Activated CD8-positive, alpha-beta T cell treated with anti-CD3 and anti-CD28 coated beads for 36 hours (primary cell): ENCODE data around the gene SBF2. TPM values are rescaled to one million over a fixed set of nuclear protein-coding genes. Genes with fewer than 3 reads are reported as not detected.

ENCODE experiments used
- ATAC-seq: fragments of 200-7000 bp; cut with Tn5 transposase; one replicate; pipeline ENCODE4 v1.10.0; 2021; ENCODE audit warnings: mild to moderate bottlenecking, moderate library complexity
- CTCF ChIA-PET: fragments of 350-600 bp; sonication (Branson Sonifier 250); formaldehyde crosslinking; loops from one replicate; lab custom pipeline; 2021; ENCODE audit warnings: antibody characterized with exemption; lab: Charles Lee
- POLR2A ChIA-PET: fragments of 350-600 bp; sonication (Branson Sonifier 250); formaldehyde crosslinking; loops from one replicate; lab custom pipeline; 2021; ENCODE audit warnings: antibody characterized with exemption; lab: Charles Lee
- DNase-seq: peaks from one replicate; pipeline ENCODE4 v3.0.0-alpha.2; 2020
- H3K27ac Mint-ChIP-seq: one replicate; pipeline ENCODE4 v1.8.0; 2021; ENCODE audit warnings: mild to moderate bottlenecking, mixed read lengths
- H3K27me3 Mint-ChIP-seq: one replicate; pipeline ENCODE4 v1.8.0; 2021; ENCODE audit warnings: mixed read lengths
- H3K36me3 Mint-ChIP-seq: one replicate; pipeline ENCODE4 v1.8.0; 2021; ENCODE audit warnings: low read depth, mixed read lengths
- H3K4me1 Mint-ChIP-seq: one replicate; pipeline ENCODE4 v1.8.0; 2021; ENCODE audit warnings: low read depth, mixed read lengths
- H3K4me3 Mint-ChIP-seq: one replicate; pipeline ENCODE4 v1.8.0; 2021; ENCODE audit warnings: mild to moderate bottlenecking, moderate library complexity, mixed read lengths
- H3K9me3 Mint-ChIP-seq: one replicate; pipeline ENCODE4 v1.8.0; 2021; ENCODE audit warnings: mixed read lengths
- CTCF ChIP-seq: fragments of 200-600 bp; IDR thresholded peaks from one replicate; pipeline ENCODE4 v1.8.0; 2022; ENCODE audit warnings: antibody characterized with exemption, mild to moderate bottlenecking
- intact Hi-C: fragments of 100-400 bp; cut with micrococcal nuclease; formaldehyde crosslinking; loops from one replicate; pipeline ENCODE4 v1.10.0; 2022
- total RNA-seq, 2 experiments: library from RNA; stranded (reverse); gene quantifications; one replicate each; pipeline ENCODE4 v1.2.3, GENCODE V29; 2021

The SBF2 gene
- 10 to 100 TPM in 1 of 2 experiments, 1 to 10 TPM in 1; 10.0 to 11.0 TPM for total RNA-seq

- peak within 1 kb of the TSS; percentile 65 for H3K4me3 Mint-ChIP-seq
- peaks cover 32% of the 10 kb centered on the region for H3K4me1 Mint-ChIP-seq
- no peaks in the 10 kb centered on the region for H3K9me3 Mint-ChIP-seq
- ATAC-seq (peak; percentile 69), DNase-seq (peak; percentile 85)
- peaks cover 30% of the 10 kb centered on the region for H3K27me3 Mint-ChIP-seq
- ChIA-PET CTCF (interaction anchor here (5.9 kb wide), 1 partner anchor 12 kb away, joined by 42 read pairs; the partner anchor contains the start of gene ADM), POLR2A (no interaction called here)
- no peak for TF ChIP-seq CTCF
- peak within 1 kb of the TSS; percentile 22 for H3K27ac Mint-ChIP-seq
- intact Hi-C loops = loop anchor here (10.0 kb wide), 1 partner anchor 679 kb away; no protein-coding TSS in a partner anchor
- no peaks in the 10 kb centered on the region for H3K36me3 Mint-ChIP-seq
These were observed at the start of gene SBF2 for GRCh38 chr11:10293423-10294289. SBF2 (minus strand) TSS chr11:10294219; CDS start chr11:10294069, 150 bp downstream.

GRCh38 chr11:10338287-10338686 is 44.3 kb upstream of the SBF2 start:
- H3K4me1 Mint-ChIP-seq = no peaks in the 10 kb centered on the region
- ChIA-PET POLR2A (no interaction called here), CTCF (no interaction called here)
- H3K9me3 Mint-ChIP-seq = no peaks in the 10 kb centered on the region
- no peak for ATAC-seq
- no peak overlapping the region for H3K4me3 Mint-ChIP-seq
- intact Hi-C loops = no loop called here
- H3K27me3 Mint-ChIP-seq = peaks cover 16% of the 10 kb centered on the region
- H3K36me3 Mint-ChIP-seq = no peaks in the 10 kb centered on the region
- H3K27ac Mint-ChIP-seq = no peak overlapping the region
- no peak for DNase-seq
- TF ChIP-seq CTCF = no peak

- Mint-ChIP-seq H3K27ac (no peak overlapping the region), H3K4me3 (no peak overlapping the region), H3K36me3 (peaks cover 2% of the 10 kb centered on the region), H3K9me3 (no peaks in the 10 kb centered on the region), H3K4me1 (peaks cover 1% of the 10 kb centered on the region), H3K27me3 (peaks cover 10% of the 10 kb centered on the region)
- POLR2A ChIA-PET = no interaction called here
- DNase-seq = no peak
- TF ChIP-seq CTCF = no peak
- intact Hi-C loops = no loop called here
- CTCF ChIA-PET = no interaction called here
- no peak for ATAC-seq
These were observed 39.5 kb upstream of the SBF2 start for GRCh38 chr11:10333490-10333889.

GRCh38 chr11:10331548-10332289 is 37.7 kb upstream of the SBF2 start:
- Mint-ChIP-seq H3K36me3 (peaks cover 2% of the 10 kb centered on the region), H3K4me3 (no peak overlapping the region), H3K27ac (no peak overlapping the region), H3K27me3 (peaks cover 10% of the 10 kb centered on the region), H3K9me3 (no peaks in the 10 kb centered on the region), H3K4me1 (peaks cover 1% of the 10 kb centered on the region)
- no peak for ATAC-seq
- no peak for TF ChIP-seq CTCF
- intact Hi-C loops = no loop called here
- DNase-seq = no peak
- ChIA-PET CTCF (interaction anchor here (1.3 to 1.5 kb wide), 2 partner anchors 8 to 124 kb away, joined by 3 to 4 read pairs; no protein-coding TSS in a partner anchor), POLR2A (interaction anchor here (0.9 kb wide), 1 partner anchor 29 kb away, joined by 3 read pairs; no protein-coding TSS in a partner anchor)
